Measurements from ENCODE around the gene PARVG. TPM values are rescaled to one million over a fixed set of nuclear protein-coding genes. Genes with fewer than 3 reads are reported as not detected.

The PARVG gene
- total RNA-seq, 1 donor from 2014 or later, result 0.23 TPM

GRCh38 chr22:44160421-44160820 is 20.3 kb upstream of the PARVG start:
- Mint-ChIP-seq H3K27ac (ENCODE audit: unreplicated experiment) (no peak overlapping the region), H3K4me1 (ENCODE audit: low read depth, unreplicated experiment) (peaks cover 3% of the 10 kb centered on the region), H3K27me3 (ENCODE audit: low read depth, unreplicated experiment) (peaks cover 15% of the 10 kb centered on the region), H3K9me3 (ENCODE audit: unreplicated experiment) (peaks cover 2% of the 10 kb centered on the region), H3K36me3 (ENCODE audit: low read depth, unreplicated experiment) (peaks cover 10% of the 10 kb centered on the region), H3K4me3 (ENCODE audit: unreplicated experiment) (no peak overlapping the region)
- FAIRE-seq, result no peak
- Histone ChIP-seq H3K36me3 (ENCODE audit: insufficient read depth, low read length) (no peaks in the 10 kb centered on the region), H3K79me2 (ENCODE audit: insufficient read depth, low read length) (no peaks in the 10 kb centered on the region), H3K27me3 (ENCODE audit: insufficient read depth, low read length) (no peaks in the 10 kb centered on the region), H2AFZ (ENCODE audit: low read depth, low read length) (no peak overlapping the region), H4K20me1 (ENCODE audit: insufficient read depth, low read length) (peaks cover 5% of the 10 kb centered on the region), H3K9ac (ENCODE audit: low read length) (no peak overlapping the region), H3K4me2 (ENCODE audit: low read length) (no peak overlapping the region), H3K9me3 (ENCODE audit: insufficient read depth, low read depth, low read length) (no peaks in the 10 kb centered on the region), H3K4me3 (ENCODE audit: insufficient read depth, low read depth, low read length) (no peak overlapping the region), H3K27ac (ENCODE audit: low read depth, low read length) (no peak overlapping the region), H3K4me1 (ENCODE audit: insufficient read depth, low read length) (no peaks in the 10 kb centered on the region)
- DNase-seq (ENCODE audit: low read depth), result no peak
- TF ChIP-seq CTCF (IDR thresholded peaks at IDR 0.05; ENCODE audit: insufficient read depth, low read depth, low read length) (no peak), EZH2 (IDR thresholded peaks at IDR 0.05; ENCODE audit: insufficient read depth, low read length) (no peak)

- Mint-ChIP-seq H3K36me3 (ENCODE audit: low read depth, unreplicated experiment) (peaks cover 10% of the 10 kb centered on the region), H3K27me3 (ENCODE audit: low read depth, unreplicated experiment) (peaks cover 15% of the 10 kb centered on the region), H3K9me3 (ENCODE audit: unreplicated experiment) (peaks cover 2% of the 10 kb centered on the region), H3K27ac (ENCODE audit: unreplicated experiment) (no peak overlapping the region), H3K4me1 (ENCODE audit: low read depth, unreplicated experiment) (peaks cover 3% of the 10 kb centered on the region), H3K4me3 (ENCODE audit: unreplicated experiment) (no peak overlapping the region)
- Histone ChIP-seq H3K9ac (ENCODE audit: low read length) (no peak overlapping the region), H3K9me3 (ENCODE audit: insufficient read depth, low read depth, low read length) (no peaks in the 10 kb centered on the region), H4K20me1 (ENCODE audit: insufficient read depth, low read length) (peaks cover 5% of the 10 kb centered on the region), H3K27ac (ENCODE audit: low read depth, low read length) (no peak overlapping the region), H3K36me3 (ENCODE audit: insufficient read depth, low read length) (no peaks in the 10 kb centered on the region), H3K4me2 (ENCODE audit: low read length) (no peak overlapping the region), H3K79me2 (ENCODE audit: insufficient read depth, low read length) (no peaks in the 10 kb centered on the region), H3K4me3 (ENCODE audit: insufficient read depth, low read depth, low read length) (no peak overlapping the region), H3K27me3 (ENCODE audit: insufficient read depth, low read length) (no peaks in the 10 kb centered on the region), H2AFZ (ENCODE audit: low read depth, low read length) (no peak overlapping the region), H3K4me1 (ENCODE audit: insufficient read depth, low read length) (no peaks in the 10 kb centered on the region)
- FAIRE-seq (no peak), DNase-seq (ENCODE audit: low read depth) (no peak)
- TF ChIP-seq CTCF (IDR thresholded peaks at IDR 0.05; ENCODE audit: insufficient read depth, low read depth, low read length) (no peak), EZH2 (IDR thresholded peaks at IDR 0.05; ENCODE audit: insufficient read depth, low read length) (no peak)
Observed at GRCh38 chr22:44161673-44162072, 19.1 kb upstream of the PARVG start.

GRCh38 chr22:44162960-44163359 is 17.8 kb upstream of the PARVG start:
- Histone ChIP-seq H3K36me3 (ENCODE audit: insufficient read depth, low read length) (no peaks in the 10 kb centered on the region), H3K79me2 (ENCODE audit: insufficient read depth, low read length) (no peaks in the 10 kb centered on the region), H3K9me3 (ENCODE audit: insufficient read depth, low read depth, low read length) (no peaks in the 10 kb centered on the region), H3K9ac (ENCODE audit: low read length) (no peak overlapping the region), H3K27ac (ENCODE audit: low read depth, low read length) (no peak overlapping the region), H3K27me3 (ENCODE audit: insufficient read depth, low read length) (no peaks in the 10 kb centered on the region), H2AFZ (ENCODE audit: low read depth, low read length) (no peak overlapping the region), H3K4me3 (ENCODE audit: insufficient read depth, low read depth, low read length) (no peak overlapping the region), H4K20me1 (ENCODE audit: insufficient read depth, low read length) (peaks cover 5% of the 10 kb centered on the region), H3K4me2 (ENCODE audit: low read length) (no peak overlapping the region), H3K4me1 (ENCODE audit: insufficient read depth, low read length) (no peaks in the 10 kb centered on the region)
- peaks cover 17% of the 10 kb centered on the region for H3K27me3 Mint-ChIP-seq (ENCODE audit: low read depth, unreplicated experiment)
- H3K36me3 Mint-ChIP-seq (ENCODE audit: low read depth, unreplicated experiment), result peaks cover 8% of the 10 kb centered on the region
- FAIRE-seq (no peak), DNase-seq (ENCODE audit: low read depth) (no peak)
- no peak overlapping the region for H3K27ac Mint-ChIP-seq (ENCODE audit: unreplicated experiment)
- no peak overlapping the region for H3K4me3 Mint-ChIP-seq (ENCODE audit: unreplicated experiment)
- peaks cover 3% of the 10 kb centered on the region for H3K4me1 Mint-ChIP-seq (ENCODE audit: low read depth, unreplicated experiment)
- TF ChIP-seq CTCF (IDR thresholded peaks at IDR 0.05; ENCODE audit: insufficient read depth, low read depth, low read length) (no peak), EZH2 (IDR thresholded peaks at IDR 0.05; ENCODE audit: insufficient read depth, low read length) (no peak)
- peaks cover under 1% of the 10 kb centered on the region for H3K9me3 Mint-ChIP-seq (ENCODE audit: unreplicated experiment)
